T-helper 1 cell treated with Interleukin-12 subunit alpha and Interleukin-12 subunit beta and Interleukin-4 antibody, amounts not matched to agents 30 μg/mL and 1 μg/mL, for 36 hours (primary cell): ENCODE results near the gene CCDC187.
"Not testable (repeated sequence)": the region's sequence is repeated elsewhere in the genome, so short reads cannot be mapped to it uniquely, and the experiment has no call there.

Experiments used
- H3K27ac Mint-ChIP-seq: one replicate; pipeline ENCODE4 v1.8.0; 2021; ENCODE audit warnings: mild to moderate bottlenecking, mixed read lengths
- H3K27me3 Mint-ChIP-seq: one replicate; pipeline ENCODE4 v1.8.0; 2021; ENCODE audit warnings: low read depth, mixed read lengths
- H3K36me3 Mint-ChIP-seq: one replicate; pipeline ENCODE4 v1.8.0; 2021; ENCODE audit warnings: low read depth, mixed read lengths
- H3K4me1 Mint-ChIP-seq: one replicate; pipeline ENCODE4 v1.8.0; 2021; ENCODE audit warnings: low read depth, mixed read lengths
- H3K4me3 Mint-ChIP-seq: one replicate; pipeline ENCODE4 v1.8.0; 2021; ENCODE audit warnings: mild to moderate bottlenecking, moderate library complexity, mixed read lengths
- H3K9me3 Mint-ChIP-seq: one replicate; pipeline ENCODE4 v1.8.0; 2021; ENCODE audit warnings: mixed read lengths

Gene CCDC187

DNA sequence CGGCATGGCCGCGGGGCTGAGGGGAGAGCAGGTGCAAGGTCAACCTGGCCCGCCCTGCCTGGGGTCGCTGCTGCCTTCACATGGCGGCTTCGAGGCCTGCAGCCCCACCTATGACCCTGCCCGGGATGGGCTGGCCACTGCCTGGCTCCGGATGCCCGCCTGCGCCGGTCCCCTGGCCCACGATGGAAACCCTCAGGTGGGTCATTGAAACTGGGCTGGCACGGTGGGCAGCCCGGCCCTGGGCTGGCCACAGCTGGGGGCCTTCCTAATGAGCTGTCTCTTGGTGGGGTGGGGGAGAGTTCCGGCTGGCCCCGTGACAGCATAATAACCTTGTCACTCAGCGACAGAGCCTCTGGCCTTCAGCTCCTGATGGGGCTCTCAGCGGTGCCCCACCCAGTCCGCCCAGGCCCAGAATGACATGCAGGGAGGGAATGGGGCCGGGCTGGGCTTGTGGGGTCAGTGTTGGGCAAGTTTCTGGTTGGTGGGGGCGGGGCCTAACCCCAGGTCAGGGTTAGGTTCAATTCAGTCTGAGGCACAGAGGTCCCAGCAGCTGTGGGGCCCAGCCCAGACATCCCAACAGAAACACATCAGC lies at the start of gene CCDC187:
Gene CCDC187 (minus strand): TSS at position 270 of the 592 bp plus-strand sequence. CDS start 264 bp downstream, at position 6.
- no peak within 1 kb of the TSS for H3K4me3 Mint-ChIP-seq
- H3K4me1 Mint-ChIP-seq = no peaks in the 10 kb centered on the region
- H3K9me3 Mint-ChIP-seq = no peaks in the 10 kb centered on the region
- peaks cover 3% of the 10 kb centered on the region for H3K27me3 Mint-ChIP-seq
- H3K36me3 Mint-ChIP-seq = no peaks in the 10 kb centered on the region
- no peak within 1 kb of the TSS for H3K27ac Mint-ChIP-seq

- Mint-ChIP-seq H3K36me3 (no peaks in the 10 kb centered on the region), H3K4me1 (no peaks in the 10 kb centered on the region), H3K27ac (no peak overlapping the region), H3K4me3 (no peak overlapping the region), H3K9me3 (no peaks in the 10 kb centered on the region), H3K27me3 (no peaks in the 10 kb centered on the region)
Observed at GRCh38 chr9:136353088-136353487, 49.2 kb upstream of the CCDC187 start.

DNA sequence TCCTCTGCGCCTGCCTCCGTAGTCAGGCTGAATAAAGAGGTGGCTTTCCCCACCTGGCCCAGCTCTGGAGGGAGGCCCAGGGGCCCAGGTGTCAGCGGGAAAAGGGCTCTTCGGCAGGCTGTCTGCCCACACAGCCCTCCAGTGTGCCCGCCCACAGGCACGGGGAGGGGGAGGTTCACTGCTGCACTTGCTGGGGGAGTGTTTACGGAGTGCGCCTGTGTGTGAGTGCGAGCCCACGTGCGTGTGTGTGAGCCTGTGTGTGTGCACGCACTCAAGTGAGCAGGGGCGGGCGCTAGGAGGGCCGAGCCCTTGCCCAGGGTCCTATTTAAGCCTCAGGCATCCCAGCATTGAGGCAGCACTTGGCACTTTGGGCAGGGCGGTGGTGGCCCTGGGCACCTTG lies 48.8 kb upstream of the CCDC187 start:
- no peak overlapping the region for H3K4me3 Mint-ChIP-seq
- H3K27ac Mint-ChIP-seq = no peak overlapping the region
- H3K27me3 Mint-ChIP-seq = no peaks in the 10 kb centered on the region
- H3K4me1 Mint-ChIP-seq = no peaks in the 10 kb centered on the region
- no peaks in the 10 kb centered on the region for H3K9me3 Mint-ChIP-seq
- no peaks in the 10 kb centered on the region for H3K36me3 Mint-ChIP-seq

GRCh38 chr9:136351868-136352267 lies 48.0 kb upstream of the CCDC187 start:
- not testable (repeated sequence) for H3K36me3 Mint-ChIP-seq, H3K4me1 Mint-ChIP-seq, H3K4me3 Mint-ChIP-seq, H3K9me3 Mint-ChIP-seq, H3K27ac Mint-ChIP-seq, H3K27me3 Mint-ChIP-seq

GRCh38 chr9:136351252-136351800 lies 47.4 kb upstream of the CCDC187 start:
- no peaks in the 10 kb centered on the region for H3K4me1 Mint-ChIP-seq
- H3K9me3 Mint-ChIP-seq = no peaks in the 10 kb centered on the region
- H3K4me3 Mint-ChIP-seq = no peak overlapping the region

DNA sequence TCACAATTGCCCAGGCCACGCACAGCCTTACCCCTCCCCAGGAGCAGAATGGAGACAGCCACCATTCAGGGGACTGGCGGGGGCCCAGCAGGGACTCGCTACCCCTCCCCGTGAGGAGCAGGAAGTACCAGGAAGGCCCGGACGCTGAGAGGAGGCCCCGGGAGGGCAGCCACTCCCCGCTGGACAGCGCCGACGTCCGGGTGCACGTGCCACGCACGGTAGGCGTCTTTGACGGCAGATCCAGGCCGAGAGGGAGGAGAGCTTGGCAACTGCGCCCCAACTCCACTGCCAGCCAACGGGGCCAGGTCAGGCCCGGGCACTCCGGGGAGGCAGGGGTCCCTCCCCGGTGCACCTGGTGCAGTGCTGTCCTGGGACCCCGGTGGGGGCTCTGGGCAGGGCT lies 45.7 kb upstream of the CCDC187 start:
- Mint-ChIP-seq H3K27ac (no peak overlapping the region), H3K9me3 (no peaks in the 10 kb centered on the region), H3K27me3 (no peaks in the 10 kb centered on the region), H3K36me3 (no peaks in the 10 kb centered on the region), H3K4me3 (no peak overlapping the region), H3K4me1 (no peaks in the 10 kb centered on the region)

More at GRCh38 chr9:136351252-136351800, 47.4 kb upstream of the CCDC187 start:
- Mint-ChIP-seq H3K36me3 (no peaks in the 10 kb centered on the region), H3K27ac (no peak overlapping the region), H3K27me3 (no peaks in the 10 kb centered on the region)

DNA sequence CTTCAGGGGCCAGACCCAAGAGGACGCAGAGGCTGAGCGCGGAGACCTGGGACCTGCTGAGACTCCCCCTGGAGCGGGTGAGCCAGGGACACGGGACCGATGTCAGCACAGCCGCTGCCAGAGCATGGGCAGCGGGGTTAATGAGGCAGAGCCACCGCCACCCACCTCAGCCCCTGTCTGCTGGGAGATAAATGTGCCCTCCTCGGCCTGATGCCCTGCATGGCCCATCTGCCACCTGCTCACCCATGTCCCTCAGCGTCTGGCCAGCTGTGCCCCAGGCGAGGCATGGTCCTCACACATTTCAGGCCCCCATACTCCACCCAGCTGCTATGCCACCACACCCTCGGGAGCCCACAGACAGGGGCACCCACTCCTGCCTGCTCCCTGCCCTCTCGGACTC lies 44.8 kb upstream of the CCDC187 start:
- Mint-ChIP-seq H3K4me1 (no peaks in the 10 kb centered on the region), H3K36me3 (no peaks in the 10 kb centered on the region)

GRCh38 chr9:136347472-136348256 lies 43.8 kb upstream of the CCDC187 start:
- no peaks in the 10 kb centered on the region for H3K4me1 Mint-ChIP-seq
- H3K36me3 Mint-ChIP-seq = no peaks in the 10 kb centered on the region
- H3K9me3 Mint-ChIP-seq = no peaks in the 10 kb centered on the region
- H3K27me3 Mint-ChIP-seq = no peaks in the 10 kb centered on the region
- H3K27ac Mint-ChIP-seq = no peak overlapping the region
- H3K4me3 Mint-ChIP-seq = no peak overlapping the region

More for the DNA sequence above, 44.8 kb upstream of the CCDC187 start:
- Mint-ChIP-seq H3K27ac (no peak overlapping the region), H3K9me3 (no peaks in the 10 kb centered on the region), H3K27me3 (no peaks in the 10 kb centered on the region), H3K4me3 (no peak overlapping the region)

- H3K27me3 Mint-ChIP-seq = no peaks in the 10 kb centered on the region
- no peaks in the 10 kb centered on the region for H3K9me3 Mint-ChIP-seq
- no peaks in the 10 kb centered on the region for H3K36me3 Mint-ChIP-seq
- H3K27ac Mint-ChIP-seq = no peak overlapping the region
- no peaks in the 10 kb centered on the region for H3K4me1 Mint-ChIP-seq
- H3K4me3 Mint-ChIP-seq = no peak overlapping the region
Observed at GRCh38 chr9:136346927-136347465, 43.1 kb upstream of the CCDC187 start.

DNA sequence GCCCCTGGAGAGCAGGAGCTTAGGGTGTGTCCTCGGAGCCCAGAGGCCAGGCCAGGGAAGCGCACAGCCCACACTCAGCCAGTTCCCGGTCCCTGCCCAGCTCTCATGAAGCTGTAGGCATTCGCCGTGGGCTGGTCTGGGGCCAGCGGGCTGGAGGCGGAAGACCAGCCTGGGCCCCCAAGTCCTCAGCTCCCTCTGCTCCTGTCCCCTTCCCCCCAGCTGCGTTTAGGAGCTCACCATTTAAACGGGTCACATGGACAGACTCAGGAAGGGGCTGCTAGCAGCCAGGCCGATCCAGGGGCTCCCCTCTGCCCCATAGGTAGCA lies 42.2 kb upstream of the CCDC187 start:
- H3K36me3 Mint-ChIP-seq = no peaks in the 10 kb centered on the region

GRCh38 chr9:136345281-136346156 lies 41.6 kb upstream of the CCDC187 start:
- Mint-ChIP-seq H3K36me3 (no peaks in the 10 kb centered on the region), H3K4me1 (no peaks in the 10 kb centered on the region), H3K4me3 (no peak overlapping the region), H3K27ac (no peak overlapping the region), H3K9me3 (no peaks in the 10 kb centered on the region), H3K27me3 (no peaks in the 10 kb centered on the region)

More for the DNA sequence above, 42.2 kb upstream of the CCDC187 start:
- Mint-ChIP-seq H3K27me3 (no peaks in the 10 kb centered on the region), H3K4me3 (no peak overlapping the region), H3K27ac (no peak overlapping the region), H3K4me1 (no peaks in the 10 kb centered on the region), H3K9me3 (no peaks in the 10 kb centered on the region)

DNA sequence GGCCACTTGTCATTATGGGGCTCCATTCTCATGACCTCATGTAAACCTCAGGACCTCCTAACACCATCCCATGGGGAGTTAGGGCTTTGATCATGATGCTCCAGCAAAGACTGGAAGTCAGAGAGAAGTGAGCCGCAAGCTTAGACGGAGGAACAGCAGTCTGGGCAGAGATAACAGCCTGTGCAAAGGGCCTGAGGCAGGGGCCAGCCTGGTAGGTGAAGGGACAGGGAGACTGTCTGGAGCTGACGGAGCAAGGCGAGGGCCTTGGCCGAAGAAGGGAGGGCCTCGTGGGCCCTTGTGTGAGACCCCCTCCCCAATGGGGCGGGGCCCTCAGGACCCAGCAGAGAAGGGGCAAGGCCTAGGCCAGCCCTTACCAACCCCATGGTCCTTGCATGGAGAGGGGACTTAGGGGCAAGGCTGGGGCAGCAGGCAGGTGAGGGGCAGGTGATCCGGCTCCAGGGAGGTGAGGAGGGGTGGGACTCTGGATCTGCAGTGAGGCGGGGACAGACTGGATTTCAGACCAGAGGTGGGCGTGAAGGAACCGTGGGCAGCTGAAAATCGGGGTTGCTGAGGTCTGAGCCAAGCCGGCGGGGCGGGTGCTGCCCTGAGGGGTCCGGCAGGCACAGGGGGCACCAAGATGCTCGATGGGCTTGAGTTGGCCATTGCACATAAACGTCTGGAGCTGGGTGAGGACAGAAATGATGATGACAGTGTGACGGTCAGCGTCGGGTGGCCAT lies 40.8 kb upstream of the CCDC187 start:
- no peak overlapping the region for H3K4me3 Mint-ChIP-seq
- H3K27me3 Mint-ChIP-seq = no peaks in the 10 kb centered on the region
- no peak overlapping the region for H3K27ac Mint-ChIP-seq
- H3K36me3 Mint-ChIP-seq = no peaks in the 10 kb centered on the region
- H3K4me1 Mint-ChIP-seq = no peaks in the 10 kb centered on the region
- H3K9me3 Mint-ChIP-seq = no peaks in the 10 kb centered on the region

DNA sequence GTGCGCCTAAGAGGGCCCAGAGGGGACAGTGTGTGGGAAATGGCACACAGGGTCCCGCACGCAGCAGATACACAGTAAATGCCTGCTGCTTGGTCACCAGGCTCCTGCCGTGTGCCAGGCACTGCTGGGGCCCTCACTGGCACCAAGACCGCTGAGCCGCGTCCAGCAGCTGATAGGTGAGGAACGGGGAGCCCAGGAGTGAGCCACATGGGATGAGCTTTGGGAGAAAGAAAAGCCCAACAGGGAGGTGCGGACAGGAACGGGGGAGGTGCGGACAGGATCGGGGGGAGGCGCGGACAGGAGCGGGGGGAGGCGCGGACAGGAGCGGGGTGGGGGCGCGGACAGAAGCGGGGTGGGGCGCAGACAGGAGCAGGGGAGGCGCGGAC lies 40.0 kb upstream of the CCDC187 start:
- Mint-ChIP-seq H3K27me3 (no peaks in the 10 kb centered on the region), H3K27ac (no peak overlapping the region), H3K4me1 (no peaks in the 10 kb centered on the region), H3K4me3 (no peak overlapping the region), H3K36me3 (no peaks in the 10 kb centered on the region), H3K9me3 (no peaks in the 10 kb centered on the region)
